Prostate gland (tissue), 2 donors: ENCODE results near the gene CBLN4. TPM values are rescaled to one million over a fixed set of nuclear protein-coding genes. Genes with fewer than 3 reads are reported as not detected.

Experiments used
- DNase-seq: peaks from one replicate; pipeline ENCODE4 v3.0.0-alpha.2; 2019; ENCODE audit warnings: low spot score
- H3K27ac ChIP-seq, 2 donors: fragments of 200-600 bp; sonication (generic); 2 replicates each; pipeline ENCODE4 v1.5.1; 2017 to 2019
- H3K27me3 ChIP-seq: fragments of 200-600 bp; sonication (generic); replicated peaks from 2 replicates; pipeline ENCODE4 v1.5.1; 2019; ENCODE audit not compliant: insufficient read depth
- H3K36me3 ChIP-seq, 2 donors: fragments of 200-600 bp; sonication (generic); 1 replicate in 1 of 2; 2 replicates in 1 of 2; pipeline versions ENCODE4 v1.5.1 to v1.8.1; 2017 to 2019
- H3K4me1 ChIP-seq: fragments of 200-600 bp; sonication (generic); replicated peaks from 2 replicates; pipeline ENCODE4 v1.5.1; 2019
- H3K4me3 ChIP-seq, 2 donors: fragments of 200-600 bp; sonication (generic); 2 replicates each; pipeline ENCODE4 v1.5.1; 2017 to 2019
- H3K9me3 ChIP-seq: fragments of 200-600 bp; sonication (generic); 2 replicates; pipeline ENCODE4 v1.5.1; 2017
- CTCF ChIP-seq, 4 experiments: fragments of 200-600 bp in 2 of 4; fragments of 450-650 bp in 2 of 4; sonication (generic) in 2 of 4; IDR thresholded peaks; 1 replicate in 3 of 4; 2 replicates in 1 of 4; pipeline ENCODE4 v1.5.1; 2016 to 2019; ENCODE audit warnings: antibody characterized with exemption in 4 of 4, mild to moderate bottlenecking in 2 of 4, moderate library complexity in 2 of 4
- POLR2A ChIP-seq: fragments of 450-650 bp; IDR thresholded peaks from one replicate; pipeline ENCODE4 v1.6.1; 2016; ENCODE audit warnings: antibody characterized with exemption, mild to moderate bottlenecking
- POLR2AphosphoS5 ChIP-seq: sonication (generic); formaldehyde crosslinking; IDR thresholded peaks from one replicate; pipeline ENCODE4 v1.6.1; 2017; ENCODE audit warnings: antibody characterized with exemption
- WGBS: methylation state at CpG from one replicate; pipeline ENCODE4 v1.1.5; 2018; 5-methylcytosine and 5-hydroxymethylcytosine counted together
- intact Hi-C: fragments of 100-400 bp; cut with DNase I; formaldehyde crosslinking; loops from one replicate; pipeline ENCODE4 v1.14.2; 2022
- total RNA-seq, 2 donors: library from RNA; depleted of rRNA; stranded (reverse); fragments of >200 nt; gene quantifications; one replicate each; pipeline ENCODE4 v1.1.0, GENCODE V29; 2016

CBLN4 gene
- total RNA-seq, 2 donors from 2014 or later = 0.18 to 5.8 TPM

- Histone ChIP-seq H3K27ac (no peak overlapping the region), H3K9me3 (no peaks in the 10 kb centered on the region), H3K27me3 (no peaks in the 10 kb centered on the region), H3K36me3 (no peaks in the 10 kb centered on the region), H3K4me3 (no peak overlapping the region), H3K4me1 (no peaks in the 10 kb centered on the region)
- DNase-seq = no peak
- TF ChIP-seq POLR2A = no peak
- no peak for TF ChIP-seq CTCF (IDR thresholded peaks at IDR 0.05)
- TF ChIP-seq POLR2AphosphoS5 = no peak
- 45% methylated on average over 5 of the region's 5 CpGs for WGBS
- intact Hi-C loops = no loop called here
Observed at GRCh38 chr20:55947701-55948100, 57.6 kb downstream of the CBLN4 start.

Other genes starting within 250 kb of the CBLN4 start
- gene MC3R, start 243.2 kb upstream of the CBLN4 start, total RNA-seq = not detected